OCI-LY3 (cell line): ENCODE data around the gene HESX1.

Experiments
- EZH2phosphoT487 ChIP-seq: fragments of 200-600 bp; shearing (Covaris generic); IDR thresholded peaks from 2 replicates; pipeline ENCODE4 v1.6.1; 2018; ENCODE audit warnings: antibody characterized with exemption, mixed run types, low read depth
- TF ChIP-seq, protein P1 (sequence below): fragments of 200-600, 300-600 bp; sonication (generic); IDR thresholded peaks from 2 replicates; pipeline ENCODE4 v1.5.1; 2014; ENCODE audit warnings: antibody characterized with exemption, low read length, low read depth

DNA sequence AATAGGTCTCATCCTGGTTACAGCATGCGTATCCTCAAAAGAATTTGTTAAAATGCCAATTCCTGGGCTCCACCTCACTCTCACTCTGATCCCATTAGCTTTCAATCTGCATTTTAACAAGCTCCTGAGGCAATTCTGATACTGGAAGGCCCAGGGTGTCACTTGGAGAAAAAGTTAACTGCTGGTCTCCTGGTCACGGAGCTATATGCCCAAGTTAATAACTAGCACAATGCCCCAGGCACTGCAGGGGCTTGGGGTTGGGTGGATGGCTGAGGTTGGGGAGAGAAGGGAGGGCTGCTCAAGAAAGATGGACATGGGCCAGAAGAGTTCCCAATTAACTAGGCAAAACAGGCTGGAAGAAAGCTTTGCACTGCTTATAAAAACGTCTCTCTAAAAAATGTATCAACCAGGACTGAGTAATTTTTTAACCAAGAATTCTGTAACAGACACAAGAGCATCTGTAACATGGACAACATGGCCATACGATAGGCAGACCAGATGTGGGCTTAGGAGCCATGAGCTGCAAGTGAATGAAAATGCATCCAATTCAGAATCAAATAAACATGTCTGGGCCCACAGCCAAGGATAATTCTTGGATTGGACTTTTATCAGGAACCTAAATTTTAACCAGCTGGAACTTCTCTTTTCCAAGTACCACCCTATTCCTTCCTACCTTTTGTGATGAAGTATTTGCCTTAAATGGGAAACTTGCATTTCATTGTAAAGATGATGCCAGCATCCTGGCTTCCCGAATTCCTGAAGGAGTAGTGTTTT lies 38.8 kb downstream of the HESX1 start:
- no peak for TF ChIP-seq EZH2phosphoT487
- TF ChIP-seq, protein P1, sequence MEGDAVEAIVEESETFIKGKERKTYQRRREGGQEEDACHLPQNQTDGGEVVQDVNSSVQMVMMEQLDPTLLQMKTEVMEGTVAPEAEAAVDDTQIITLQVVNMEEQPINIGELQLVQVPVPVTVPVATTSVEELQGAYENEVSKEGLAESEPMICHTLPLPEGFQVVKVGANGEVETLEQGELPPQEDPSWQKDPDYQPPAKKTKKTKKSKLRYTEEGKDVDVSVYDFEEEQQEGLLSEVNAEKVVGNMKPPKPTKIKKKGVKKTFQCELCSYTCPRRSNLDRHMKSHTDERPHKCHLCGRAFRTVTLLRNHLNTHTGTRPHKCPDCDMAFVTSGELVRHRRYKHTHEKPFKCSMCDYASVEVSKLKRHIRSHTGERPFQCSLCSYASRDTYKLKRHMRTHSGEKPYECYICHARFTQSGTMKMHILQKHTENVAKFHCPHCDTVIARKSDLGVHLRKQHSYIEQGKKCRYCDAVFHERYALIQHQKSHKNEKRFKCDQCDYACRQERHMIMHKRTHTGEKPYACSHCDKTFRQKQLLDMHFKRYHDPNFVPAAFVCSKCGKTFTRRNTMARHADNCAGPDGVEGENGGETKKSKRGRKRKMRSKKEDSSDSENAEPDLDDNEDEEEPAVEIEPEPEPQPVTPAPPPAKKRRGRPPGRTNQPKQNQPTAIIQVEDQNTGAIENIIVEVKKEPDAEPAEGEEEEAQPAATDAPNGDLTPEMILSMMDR: no peak
